ENCODE measurements around the gene MEF2D.

GRCh38 chr1:156499842-156500542 lies 583 bp downstream of the MEF2D start:
- TF ChIP-seq CTCF (IDR thresholded peaks at IDR 0.05), result no peak
- no peak for TF ChIP-seq POLR2AphosphoS5 (IDR thresholded peaks at IDR 0.05)

Measured in suprapubic skin (tissue), 3 donors.